22Rv1 (cell line): ENCODE data around the gene PAPPA.

Source experiments
- CTCF ChIP-seq: fragments of 450-650 bp; IDR thresholded peaks from 2 replicates; pipeline ENCODE4 v1.5.1; 2017; ENCODE audit warnings: mild to moderate bottlenecking
- ZFX ChIP-seq: fragments of 450-650 bp; IDR thresholded peaks from 2 replicates; pipeline ENCODE4 v1.6.1; 2017; ENCODE audit warnings: antibody characterized with exemption, borderline replicate concordance

GRCh38 chr9:116317503-116317902 lies 163.9 kb downstream of the PAPPA start:
- TF ChIP-seq CTCF (no peak), ZFX (no peak)
